ENCODE data around the gene PITPNC1.
A peak's percentile ranks its signal among the peaks of the same experiment; 100 is the strongest.
"Not testable (repeated sequence)": the region's sequence is repeated elsewhere in the genome, so short reads cannot be mapped to it uniquely, and the experiment has no call there.

The PITPNC1 gene

GRCh38 chr17:67576471-67577115 lies 199.5 kb downstream of the PITPNC1 start:
- no peaks in the 10 kb centered on the region for H3K9me3 Mint-ChIP-seq

GRCh38 chr17:67577429-67578141 lies 200.5 kb downstream of the PITPNC1 start:
- Mint-ChIP-seq H3K4me1 (peaks cover 21% of the 10 kb centered on the region), H3K27me3 (no peaks in the 10 kb centered on the region), H3K27ac (peak overlapping the region in 1 of 2 donors; percentile 77), H3K9me3 (no peaks in the 10 kb centered on the region), H3K4me3 (no peak overlapping the region)
- ATAC-seq, result no peak
- DNase-seq, result no peak

More at GRCh38 chr17:67576471-67577115, 199.5 kb downstream of the PITPNC1 start:
- Mint-ChIP-seq H3K27me3 (no peaks in the 10 kb centered on the region), H3K4me3 (no peak overlapping the region), H3K4me1 (peaks cover 21% of the 10 kb centered on the region), H3K27ac (peak overlapping the region in 1 of 2 donors; percentile 77)
- DNase-seq (no peak), ATAC-seq (no peak)

- H3K27me3 Mint-ChIP-seq, result no peaks in the 10 kb centered on the region
- peaks cover 17% of the 10 kb centered on the region for H3K4me1 Mint-ChIP-seq
- DNase-seq (no peak), ATAC-seq (no peak)
- H3K4me3 Mint-ChIP-seq, result no peak overlapping the region
- H3K27ac Mint-ChIP-seq, result peak overlapping the region in 1 of 2 donors; percentile 89
- H3K9me3 Mint-ChIP-seq, result no peaks in the 10 kb centered on the region
Measured at GRCh38 chr17:67578142-67578457, 201.0 kb downstream of the PITPNC1 start.

- DNase-seq, H3K4me3 Mint-ChIP-seq, H3K27me3 Mint-ChIP-seq: not testable (repeated sequence)
Measured at GRCh38 chr17:67578679-67579405, 201.8 kb downstream of the PITPNC1 start.

GRCh38 chr17:67582673-67583081 lies 205.6 kb downstream of the PITPNC1 start:
- ATAC-seq, result no peak
- H3K4me3 Mint-ChIP-seq, result no peak overlapping the region
- peaks cover 13% of the 10 kb centered on the region for H3K4me1 Mint-ChIP-seq
- DNase-seq, result no peak
- no peaks in the 10 kb centered on the region for H3K27me3 Mint-ChIP-seq
- H3K27ac Mint-ChIP-seq, result no peak overlapping the region
- no peaks in the 10 kb centered on the region for H3K9me3 Mint-ChIP-seq

More at GRCh38 chr17:67578679-67579405, 201.8 kb downstream of the PITPNC1 start:
- not testable (repeated sequence) for H3K4me1 Mint-ChIP-seq, ATAC-seq, H3K9me3 Mint-ChIP-seq
- peak overlapping the region in 1 of 2 donors; percentile 89 for H3K27ac Mint-ChIP-seq

GRCh38 chr17:67585077-67585602 lies 208.1 kb downstream of the PITPNC1 start:
- H3K9me3 Mint-ChIP-seq, result no peaks in the 10 kb centered on the region

GRCh38 chr17:67588326-67588725 lies 211.2 kb downstream of the PITPNC1 start:
- H3K27me3 Mint-ChIP-seq, result no peaks in the 10 kb centered on the region
- DNase-seq, result no peak
- ATAC-seq, result no peak
- no peaks in the 10 kb centered on the region for H3K9me3 Mint-ChIP-seq
- H3K4me1 Mint-ChIP-seq, result peaks cover 12% of the 10 kb centered on the region
- no peak overlapping the region for H3K4me3 Mint-ChIP-seq
- peak overlapping the region in 1 of 2 donors; percentile 71 for H3K27ac Mint-ChIP-seq

More at GRCh38 chr17:67585077-67585602, 208.1 kb downstream of the PITPNC1 start:
- Mint-ChIP-seq H3K27me3 (no peaks in the 10 kb centered on the region), H3K27ac (no peak overlapping the region), H3K4me3 (no peak overlapping the region), H3K4me1 (peaks cover 12% of the 10 kb centered on the region)
- no peak for ATAC-seq
- DNase-seq, result no peak

GRCh38 chr17:67594115-67594880 lies 217.2 kb downstream of the PITPNC1 start:
- ATAC-seq, result no peak
- H3K27me3 Mint-ChIP-seq, result no peaks in the 10 kb centered on the region
- no peak overlapping the region for H3K4me3 Mint-ChIP-seq
- H3K9me3 Mint-ChIP-seq, result no peaks in the 10 kb centered on the region
- H3K4me1 Mint-ChIP-seq, result peaks cover 20% of the 10 kb centered on the region
- H3K27ac Mint-ChIP-seq, result no peak overlapping the region
- no peak for DNase-seq

GRCh38 chr17:67600408-67600807 lies 223.3 kb downstream of the PITPNC1 start:
- no peaks in the 10 kb centered on the region for H3K27me3 Mint-ChIP-seq
- no peak for DNase-seq
- H3K4me3 Mint-ChIP-seq, result no peak overlapping the region
- ATAC-seq, result no peak
- H3K4me1 Mint-ChIP-seq, result peaks cover 36% of the 10 kb centered on the region
- H3K27ac Mint-ChIP-seq, result no peak overlapping the region
- no peaks in the 10 kb centered on the region for H3K9me3 Mint-ChIP-seq

- DNase-seq (no peak), ATAC-seq (no peak)
- Mint-ChIP-seq H3K4me3 (no peak overlapping the region), H3K4me1 (peaks cover 36% of the 10 kb centered on the region), H3K9me3 (no peaks in the 10 kb centered on the region), H3K27ac (peak overlapping the region; percentile 10 to 78), H3K27me3 (no peaks in the 10 kb centered on the region)
Measured at GRCh38 chr17:67601897-67602296, 224.8 kb downstream of the PITPNC1 start.

- Mint-ChIP-seq H3K9me3 (no peaks in the 10 kb centered on the region), H3K4me3 (no peak overlapping the region), H3K27me3 (no peaks in the 10 kb centered on the region), H3K4me1 (peaks cover 35% of the 10 kb centered on the region), H3K27ac (peak overlapping the region in 1 of 2 donors; percentile 78)
- DNase-seq (no peak), ATAC-seq (no peak)
Measured at GRCh38 chr17:67602444-67602843, 225.4 kb downstream of the PITPNC1 start.

- Mint-ChIP-seq H3K27ac (no peak overlapping the region), H3K4me3 (no peak overlapping the region), H3K9me3 (no peaks in the 10 kb centered on the region), H3K27me3 (no peaks in the 10 kb centered on the region), H3K4me1 (peaks cover 30% of the 10 kb centered on the region)
- ATAC-seq, result peak; percentile 90
- peak; percentile 38 to 59 for DNase-seq
Measured at GRCh38 chr17:67602974-67603373, 225.9 kb downstream of the PITPNC1 start.

- H3K27me3 Mint-ChIP-seq, result no peaks in the 10 kb centered on the region
- DNase-seq (no peak), ATAC-seq (no peak)
Measured at GRCh38 chr17:67605256-67605912, 228.3 kb downstream of the PITPNC1 start.

GRCh38 chr17:67606471-67606870 lies 229.4 kb downstream of the PITPNC1 start:
- Mint-ChIP-seq H3K9me3 (no peaks in the 10 kb centered on the region), H3K4me1 (peaks cover 15% of the 10 kb centered on the region), H3K27ac (no peak overlapping the region)

More at GRCh38 chr17:67605256-67605912, 228.3 kb downstream of the PITPNC1 start:
- H3K4me1 Mint-ChIP-seq, result peaks cover 20% of the 10 kb centered on the region
- no peak overlapping the region for H3K4me3 Mint-ChIP-seq
- no peak overlapping the region for H3K27ac Mint-ChIP-seq
- no peaks in the 10 kb centered on the region for H3K9me3 Mint-ChIP-seq

More at GRCh38 chr17:67606471-67606870, 229.4 kb downstream of the PITPNC1 start:
- ATAC-seq, result no peak
- Mint-ChIP-seq H3K27me3 (no peaks in the 10 kb centered on the region), H3K4me3 (no peak overlapping the region)
- no peak for DNase-seq

Data from stimulated activated naive CD8-positive, alpha-beta T cell treated with anti-CD3 and anti-CD28 coated beads, Interleukin-15, amount 100 ng/mL, for 72 hours (primary cell).